Ovary (tissue), 9 donors: Measurements from ENCODE around the gene MAP3K8. TPM values are rescaled to one million over a fixed set of nuclear protein-coding genes. Genes with fewer than 3 reads are reported as not detected.

Source experiments
- DNase-seq, 5 donors: peaks; one replicate each; pipeline ENCODE4 v3.0.0-alpha.2; 2019 to 2020
- H3K27ac ChIP-seq, 2 donors: fragments of 200-600 bp; one replicate each; pipeline versions ENCODE4 v1.5.1 to v1.8.0; 2019 to 2022
- H3K27me3 ChIP-seq: fragments of 200-600 bp; one replicate; pipeline ENCODE4 v1.8.0; 2022
- H3K36me3 ChIP-seq: fragments of 200-600 bp; sonication (generic); one replicate; pipeline ENCODE4 v1.5.1; 2019
- H3K4me1 ChIP-seq: one replicate; pipeline ENCODE4 v1.8.1; 2013; ENCODE audit warnings: mild to moderate bottlenecking, moderate library complexity; ENCODE audit not compliant: insufficient read depth
- H3K4me3 ChIP-seq: fragments of 200-600 bp; sonication (generic); one replicate; pipeline ENCODE4 v1.5.1; 2017
- H3K9me3 ChIP-seq, 2 donors: fragments of 200-600 bp in 1 of 2; sonication (generic) in 1 of 2; one replicate each; pipeline versions ENCODE4 v1.5.1 to v1.8.1; 2013 to 2019; ENCODE audit warnings: mild to moderate bottlenecking in 1 of 2, moderate library complexity in 1 of 2
- CTCF ChIP-seq, 3 donors: fragments of 450-650 bp in 2 of 3; fragments of 200-600 bp in 1 of 3; IDR thresholded peaks; one replicate each; pipeline versions ENCODE4 v1.5.1 to v1.8.0; 2016 to 2022; ENCODE audit warnings: antibody characterized with exemption in 3 of 3, mild to moderate bottlenecking in 1 of 3
- EP300 ChIP-seq: sonication (generic); formaldehyde crosslinking; IDR thresholded peaks from one replicate; pipeline ENCODE4 v1.6.1; 2017; ENCODE audit warnings: antibody characterized with exemption
- POLR2A ChIP-seq: fragments of 450-650 bp; IDR thresholded peaks from one replicate; pipeline ENCODE4 v1.6.1; 2017; ENCODE audit warnings: antibody characterized with exemption, mild to moderate bottlenecking, moderate library complexity
- WGBS, 3 donors: extraction: QIAGEN DNeasy Blood & Tissue Kit in 1 of 3; methylation state at CpG; one replicate each; pipeline versions ENCODE4 v1.1.5 to v1.1.7; 2013 to 2017; 5-methylcytosine and 5-hydroxymethylcytosine counted together
- intact Hi-C, 4 donors: fragments of 100-400 bp; cut with DNase I; formaldehyde crosslinking; loops; one replicate each; pipeline versions ENCODE4 v1.11.0 to v1.15.1; 2022 to 2023
- polyA plus RNA-seq, 2 donors: library from polyadenylated mRNA; stranded (reverse); fragments of 200-250 nt in 1 of 2; fragments of 350-450 nt in 1 of 2; fragmentation: Illumina TruSeq in 1 of 2; extraction: RNeasy Lipid Tissue Mini Kit (QIAGEN cat#74804) in 1 of 2; gene quantifications; one replicate each; pipeline ENCODE4 v1.2.3, GENCODE V29; 2013 to 2014
- total RNA-seq, 7 donors: library from RNA; depleted of rRNA in 2 of 7; stranded (reverse); fragments of >200 nt in 2 of 7; fragmentation: NEBNext Ultra II Directional in 3 of 7; extraction: Animal tissue kit (Norgen Biotek cat#: 25700) in 3 of 7; gene quantifications; one replicate each; pipeline versions ENCODE4 v1.1.0 to v1.2.4, GENCODE V29; 2016 to 2023
- donor health status: DM: no; HTN: no; CAD: no; lungs with moderate emphysema.
- donor health status: DM: no; HTN: no; CAD: no.
- donor health status: Bipolar disorder and iron deficiency.
- donor health status: DM: yes; HTN: yes; CAD: no.
- donor health status: DM: no; HTN: no; CAD: no.
- donor health status: DM: yes; HTN: yes; CAD: no.

The MAP3K8 gene
- total and polyA plus RNA-seq, 9 donors = 7.7 to 32.5 (median 13.5) TPM

- WGBS, 3 donors = 4 to 18% (median 10%) methylated on average over 1 of the region's 1 CpG
- no peak overlapping the region for H3K27ac ChIP-seq
- H3K36me3 ChIP-seq = no peaks in the 10 kb centered on the region
- peaks cover 6% of the 10 kb centered on the region for H3K4me1 ChIP-seq
- H3K27me3 ChIP-seq = no peaks in the 10 kb centered on the region
- no peak overlapping the region for H3K4me3 ChIP-seq
- no peaks in the 10 kb centered on the region for H3K9me3 ChIP-seq
- TF ChIP-seq EP300 (no peak), POLR2A (no peak), CTCF (IDR thresholded peaks at IDR 0.05) (no peak)
- no peak for DNase-seq
- intact Hi-C loops = loop anchor here in 2 of 4 donors (5.0 kb wide), 1 partner anchor 198 kb away; no protein-coding TSS in a partner anchor
Observed at GRCh38 chr10:30389543-30389942, 44.4 kb upstream of the MAP3K8 start.

DNA sequence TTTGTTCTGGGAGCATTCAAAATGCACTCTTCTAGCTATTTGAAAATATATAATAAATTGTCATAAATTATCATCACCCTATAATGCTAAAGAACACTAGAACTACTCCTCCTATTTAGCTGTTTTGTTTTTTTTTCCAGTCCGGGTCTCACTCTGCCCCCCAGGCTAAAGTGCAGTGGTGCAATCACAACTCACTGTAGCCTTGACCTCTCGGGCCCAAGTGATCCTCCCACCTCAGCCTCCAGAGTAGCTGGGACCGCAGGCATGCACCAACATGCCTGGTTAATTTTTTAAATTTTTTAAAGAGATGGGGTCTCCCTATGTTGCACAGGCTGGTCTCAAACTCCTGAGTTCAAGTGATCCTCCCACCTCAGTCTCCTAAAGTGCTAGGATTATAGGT lies 43.8 kb upstream of the MAP3K8 start:
- no peak overlapping the region for H3K4me3 ChIP-seq
- 43 to 64% (median 51%) methylated on average over 3 of the region's 3 CpGs for WGBS, 3 donors

DNA sequence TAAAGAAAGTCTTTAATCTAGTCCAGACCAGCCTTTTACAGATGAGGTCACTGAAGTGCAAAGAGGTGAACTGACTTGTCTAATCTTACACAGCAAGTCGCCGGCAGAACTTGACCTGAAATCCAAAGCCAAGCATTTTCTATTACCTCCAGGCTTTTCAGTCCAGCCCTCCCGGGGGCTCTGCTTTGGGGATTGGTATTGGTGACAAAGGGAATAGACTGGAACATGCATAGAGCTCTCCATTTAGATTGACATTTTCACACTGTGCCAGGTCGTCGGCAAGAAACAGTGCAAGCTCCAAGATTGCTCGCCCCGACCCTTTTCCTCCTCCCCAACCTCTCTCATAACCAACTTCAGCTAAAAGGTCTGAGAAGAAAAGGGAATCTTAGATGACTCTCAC lies 42.7 kb upstream of the MAP3K8 start:
- TF ChIP-seq POLR2A = no peak
- TF ChIP-seq EP300 = no peak
- TF ChIP-seq CTCF (IDR thresholded peaks at IDR 0.05) = no peak
- Histone ChIP-seq H3K36me3 (no peaks in the 10 kb centered on the region), H3K4me1 (peaks cover 2% of the 10 kb centered on the region), H3K4me3 (no peak overlapping the region), H3K9me3 (no peaks in the 10 kb centered on the region), H3K27ac (no peak overlapping the region), H3K27me3 (no peaks in the 10 kb centered on the region)
- intact Hi-C loops = loop anchor here in 3 of 4 donors (5.0 to 10.0 kb wide), 2 partner anchors 144 to 201 kb away; no protein-coding TSS in a partner anchor
- DNase-seq = no peak
- 81 to 82% (median 82%) methylated on average over 7 of the region's 7 CpGs for WGBS, 3 donors

More for the DNA sequence above, 43.8 kb upstream of the MAP3K8 start:
- DNase-seq = no peak
- intact Hi-C loops = loop anchor here in 3 of 4 donors (5.0 to 10.0 kb wide), 2 partner anchors 145 to 202 kb away; no protein-coding TSS in a partner anchor
- H3K27me3 ChIP-seq = no peaks in the 10 kb centered on the region
- H3K27ac ChIP-seq = no peak overlapping the region
- H3K36me3 ChIP-seq = no peaks in the 10 kb centered on the region
- no peaks in the 10 kb centered on the region for H3K9me3 ChIP-seq
- TF ChIP-seq POLR2A (no peak), CTCF (IDR thresholded peaks at IDR 0.05) (no peak), EP300 (no peak)
- peaks cover 2% of the 10 kb centered on the region for H3K4me1 ChIP-seq

- no peak for TF ChIP-seq POLR2A
- TF ChIP-seq EP300 = no peak
- TF ChIP-seq CTCF (IDR thresholded peaks at IDR 0.05) = peak; percentile 75 to 83 (median 76)
- WGBS, 3 donors = 2 to 5% (median 2%) methylated on average over 14 to 17 of the region's 17 CpGs
- Histone ChIP-seq H3K4me1 (peaks cover 7% of the 10 kb centered on the region), H3K4me3 (no peak overlapping the region), H3K36me3 (no peaks in the 10 kb centered on the region), H3K27ac (no peak overlapping the region), H3K27me3 (no peaks in the 10 kb centered on the region), H3K9me3 (no peaks in the 10 kb centered on the region)
- intact Hi-C loops = loop anchor here in 3 of 4 donors (1.0 to 10.0 kb wide), 4 partner anchors 142 to 200 kb away; no protein-coding TSS in a partner anchor
- peak; percentile 61 to 80 (median 77) for DNase-seq
Observed at GRCh38 chr10:30392564-30392990, 41.4 kb upstream of the MAP3K8 start.
